ENCODE results near the gene C9orf43.
"Not testable (repeated sequence)": the region's sequence is repeated elsewhere in the genome, so short reads cannot be mapped to it uniquely, and the experiment has no call there.

C9orf43 gene, protein sequence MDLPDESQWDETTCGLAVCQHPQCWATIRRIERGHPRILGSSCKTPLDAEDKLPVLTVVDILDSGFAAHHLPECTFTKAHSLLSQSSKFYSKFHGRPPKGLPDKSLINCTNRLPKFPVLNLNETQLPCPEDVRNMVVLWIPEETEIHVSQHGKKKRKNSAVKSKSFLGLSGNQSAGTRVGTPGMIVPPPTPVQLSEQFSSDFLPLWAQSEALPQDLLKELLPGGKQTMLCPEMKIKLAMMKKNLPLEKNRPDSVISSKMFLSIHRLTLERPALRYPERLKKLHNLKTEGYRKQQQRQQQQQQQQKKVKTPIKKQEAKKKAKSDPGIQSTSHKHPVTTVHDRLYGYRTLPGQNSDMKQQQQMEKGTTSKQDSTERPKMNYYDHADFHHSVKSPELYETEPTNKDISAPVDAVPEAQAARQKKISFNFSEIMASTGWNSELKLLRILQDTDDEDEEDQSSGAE

DNA sequence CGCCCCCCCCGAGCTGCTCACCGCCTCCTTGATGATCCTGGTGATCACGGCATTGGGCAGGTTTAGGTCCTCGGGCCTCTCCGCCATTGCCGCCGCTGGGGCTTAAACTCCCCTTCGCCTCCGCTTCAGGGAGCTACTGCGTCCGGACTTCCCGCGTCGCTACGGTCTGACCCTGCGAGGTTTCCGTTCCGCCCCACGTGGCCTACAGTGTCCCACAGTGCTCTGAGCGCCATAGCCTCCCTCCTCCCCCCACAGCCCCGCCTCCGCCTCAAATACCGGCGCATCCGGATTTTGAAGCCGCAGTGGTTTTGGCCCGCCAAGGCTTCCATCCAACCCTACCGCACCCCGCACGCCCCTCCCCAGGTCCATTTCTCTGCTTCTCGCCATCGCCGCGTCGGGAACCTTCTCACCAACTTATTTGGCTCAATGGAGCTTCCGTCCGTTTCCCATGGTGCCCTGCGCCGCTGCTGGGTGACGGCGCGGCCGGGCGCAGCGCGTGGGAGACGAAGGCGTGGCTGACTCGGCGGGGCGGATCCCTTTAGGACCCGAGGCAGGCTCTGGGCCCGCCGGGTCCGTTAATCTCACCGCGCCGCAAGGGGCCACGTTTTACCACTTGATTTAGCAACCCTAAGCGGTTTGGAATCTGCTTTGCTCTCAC is at the start of gene C9orf43, which contains the start of gene POLE3:
TSS of gene C9orf43 (plus strand) at position 541 of the 658 bp plus-strand sequence. CDS start 2,747 bp downstream, outside the sequence.
TSS of gene POLE3 (minus strand) at position 469 of the 658 bp plus-strand sequence. CDS start at position 87, 382 bp downstream.
- DNase-seq (ENCODE audit: low read depth, low spot score) = peak; percentile 88

DNA sequence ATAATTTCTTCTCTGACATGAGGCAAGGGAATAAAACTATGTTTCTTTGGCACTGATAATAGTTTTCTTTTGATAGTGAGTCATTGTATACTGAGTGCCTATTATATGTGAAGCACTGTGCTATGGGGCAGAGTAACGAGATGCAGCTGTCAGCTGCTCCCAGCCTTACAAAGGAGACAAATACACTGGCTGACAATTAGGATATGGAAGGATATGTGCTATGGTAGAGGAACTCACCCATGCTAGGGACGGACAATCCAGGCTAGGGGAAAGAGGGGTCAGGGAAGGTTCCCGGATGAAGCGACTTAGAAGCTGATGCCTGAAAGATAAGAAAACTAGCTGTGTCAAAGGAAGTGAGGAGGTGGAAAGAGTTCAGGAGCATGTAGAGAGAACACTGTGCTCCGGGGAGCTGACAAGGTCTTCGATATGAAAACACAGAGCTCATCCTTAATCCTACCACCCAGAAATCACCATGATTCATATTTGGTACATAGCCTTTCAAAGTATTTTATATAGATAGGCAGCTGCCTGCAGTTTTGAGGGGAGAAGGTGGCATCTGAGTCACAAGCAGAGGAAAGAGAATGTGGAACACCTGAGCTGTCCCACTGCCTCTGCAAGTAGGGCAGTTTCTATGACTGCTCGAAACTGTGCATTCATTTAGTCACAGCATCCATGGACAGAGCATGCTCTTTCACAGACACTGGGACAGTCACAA is 49.1 kb upstream of the C9orf43 start:
- no peak for DNase-seq (ENCODE audit: low read depth, low spot score)

DNA sequence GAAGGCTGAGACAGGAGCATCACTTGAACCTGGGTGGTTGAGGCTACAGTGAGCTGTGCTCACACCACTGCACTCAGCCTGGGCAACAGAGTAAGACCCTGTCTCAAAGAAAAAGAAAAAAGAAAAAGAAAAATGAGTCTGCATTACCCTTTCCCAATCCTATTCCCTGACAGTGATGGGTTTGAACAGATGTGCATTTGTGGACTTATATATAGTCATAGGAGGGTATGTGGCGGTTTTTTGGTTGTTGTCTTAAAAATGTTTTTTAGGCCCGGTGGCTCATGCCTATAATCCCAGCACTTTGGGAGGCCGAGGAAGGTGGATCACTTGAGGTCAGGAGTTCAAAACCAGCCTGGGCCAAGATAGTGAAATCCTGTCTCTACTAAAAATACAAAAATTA is 47.2 kb upstream of the C9orf43 start:
- DNase-seq (ENCODE audit: low read depth, low spot score) = no peak

DNA sequence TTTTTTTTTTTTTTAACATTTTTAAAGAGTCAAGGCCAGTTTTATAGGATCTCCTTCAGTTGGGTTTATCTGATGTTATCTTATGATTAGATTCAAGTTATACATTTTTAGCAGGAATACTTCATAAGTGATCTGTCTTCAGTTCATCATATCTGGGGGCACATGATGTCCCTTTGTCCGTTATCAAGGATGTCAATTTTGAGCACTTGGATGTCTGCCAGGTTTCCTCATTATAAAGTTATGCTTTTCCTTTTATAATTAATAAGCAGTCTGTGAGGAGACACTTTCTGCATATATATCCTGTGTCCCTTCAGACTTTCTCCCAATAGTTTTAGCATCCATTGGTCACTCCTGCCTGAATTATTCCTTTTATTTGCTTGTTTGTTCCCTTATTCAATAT is 45.6 kb upstream of the C9orf43 start:
- no peak for DNase-seq (ENCODE audit: low read depth, low spot score)

DNA sequence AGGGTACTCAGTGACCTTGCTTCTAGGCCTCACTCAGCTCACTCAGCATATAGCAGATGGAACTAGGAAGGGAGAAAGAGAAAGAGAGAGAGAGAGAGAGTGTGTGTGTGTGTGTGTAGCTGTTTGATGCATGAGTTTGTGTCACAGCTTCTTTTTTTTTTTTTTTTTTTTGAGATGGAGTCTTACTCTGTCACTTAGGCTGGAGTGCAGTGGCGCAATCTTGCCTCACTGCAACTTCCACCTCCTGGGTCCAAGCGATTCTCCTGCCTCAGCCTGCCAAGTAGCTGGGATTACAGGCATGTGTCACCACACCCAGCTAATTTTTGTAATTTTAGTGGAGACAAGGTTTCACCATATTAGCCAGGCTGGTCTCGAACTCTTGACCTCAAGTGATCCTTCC is 44.9 kb upstream of the C9orf43 start:
- DNase-seq (ENCODE audit: low read depth, low spot score) = not testable (repeated sequence)

DNA sequence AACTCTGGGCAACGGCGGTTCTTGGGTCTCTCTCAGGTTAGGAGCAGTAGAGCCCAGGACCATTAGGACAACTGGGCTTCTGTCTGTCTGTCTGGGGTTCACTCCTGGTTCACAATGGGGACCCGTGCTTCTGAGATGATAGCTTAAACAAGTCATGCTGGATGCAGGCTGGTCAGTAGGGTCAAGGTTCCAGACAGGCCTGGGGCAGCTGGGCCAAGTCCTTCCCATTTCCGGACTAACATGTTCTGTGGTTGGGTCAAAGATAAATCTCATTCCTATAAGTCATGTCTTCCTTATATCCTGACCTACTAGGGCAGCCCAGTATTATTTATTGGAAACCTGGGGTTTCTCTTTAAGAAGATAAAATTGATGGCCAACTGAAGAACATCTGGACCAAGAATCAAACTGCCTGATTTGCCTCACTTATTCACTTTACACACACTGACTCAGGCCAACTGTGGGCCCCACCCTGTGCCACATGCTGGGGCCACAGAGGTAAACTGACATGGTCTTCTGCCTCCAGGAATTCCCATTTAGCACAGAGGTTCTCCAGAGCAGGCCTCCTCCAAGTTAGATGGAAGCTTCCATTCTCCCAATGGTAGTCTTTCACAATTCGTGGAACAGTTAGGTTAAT is 42.1 kb upstream of the C9orf43 start:
- no peak for DNase-seq (ENCODE audit: low read depth, low spot score)

DNA sequence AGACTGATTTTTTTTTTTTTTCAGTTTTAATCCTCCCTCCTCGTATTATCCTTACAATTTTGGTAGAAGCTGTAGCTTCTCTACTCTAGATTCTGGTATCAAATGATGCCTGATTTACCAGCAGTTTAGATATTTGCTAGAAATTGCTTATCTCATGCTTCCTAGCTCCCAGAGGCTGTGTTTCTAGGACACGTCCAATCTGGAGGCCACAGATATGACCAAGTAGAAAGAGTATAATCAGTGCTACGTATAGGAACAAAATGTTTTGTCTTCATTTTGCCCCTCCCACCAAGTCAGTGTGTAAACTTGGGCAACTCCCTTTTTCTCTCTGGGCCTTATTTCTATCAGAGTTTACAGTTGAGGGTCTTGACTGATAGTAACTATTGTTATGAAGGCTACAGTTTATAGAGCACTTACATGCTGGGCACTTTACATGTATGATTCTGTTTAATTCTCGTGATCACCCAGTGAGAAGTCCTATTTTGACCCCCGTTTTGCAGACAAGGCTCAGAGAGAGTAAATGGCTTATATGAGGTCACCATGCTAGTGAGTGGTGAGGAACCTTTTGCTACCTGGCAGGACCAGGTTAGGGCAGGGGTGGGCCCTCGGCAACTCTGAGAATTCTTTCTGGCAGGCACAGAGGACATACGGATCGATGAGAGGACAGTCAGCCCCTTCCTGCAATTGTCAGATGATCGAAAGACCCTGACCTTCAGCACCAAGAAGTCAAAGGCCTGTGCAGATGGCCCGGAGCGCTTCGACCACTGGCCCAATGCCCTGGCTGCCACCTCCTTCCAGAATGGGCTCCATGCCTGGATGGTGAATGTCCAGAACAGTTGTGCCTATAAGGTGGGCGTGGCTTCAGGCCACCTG is 41.3 kb upstream of the C9orf43 start:
- DNase-seq (ENCODE audit: low read depth, low spot score) = no peak

DNA sequence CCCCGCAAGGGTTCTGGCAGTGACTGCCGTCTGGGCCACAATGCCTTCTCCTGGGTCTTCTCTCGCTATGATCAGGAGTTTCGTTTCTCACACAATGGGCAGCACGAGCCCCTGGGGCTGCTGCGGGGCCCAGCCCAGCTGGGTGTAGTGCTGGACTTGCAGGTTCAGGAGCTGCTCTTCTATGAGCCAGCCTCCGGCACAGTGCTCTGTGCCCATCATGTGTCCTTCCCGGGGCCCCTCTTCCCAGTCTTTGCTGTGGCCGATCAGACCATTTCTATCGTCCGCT is 40.7 kb upstream of the C9orf43 start:
- DNase-seq (ENCODE audit: low read depth, low spot score) = no peak

DNA sequence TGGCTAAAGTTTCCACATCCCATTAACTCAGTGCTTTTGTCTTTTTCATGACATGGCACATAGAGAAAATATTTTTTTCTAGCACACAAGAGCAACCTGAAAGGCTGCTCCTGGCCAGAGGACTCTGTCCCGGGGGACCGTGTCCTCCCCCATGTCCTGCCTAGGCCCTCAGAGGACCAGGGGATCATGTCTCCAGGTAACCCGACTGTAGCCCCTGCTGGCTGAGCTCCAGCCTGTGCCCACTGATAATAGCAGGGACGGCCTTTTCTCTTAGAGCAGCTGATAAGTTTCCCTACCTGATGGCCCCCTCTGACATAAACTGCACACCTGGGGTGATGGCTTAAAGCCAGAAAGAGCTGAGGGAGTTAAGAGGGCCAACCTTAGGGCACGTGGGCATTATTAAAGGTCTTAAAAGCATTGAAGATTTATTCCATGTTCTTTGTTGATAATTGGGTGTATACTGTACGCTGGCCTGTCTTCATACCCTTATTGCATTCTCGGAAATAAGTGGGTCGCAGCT is 39.7 kb upstream of the C9orf43 start:
- no peak for DNase-seq (ENCODE audit: low read depth, low spot score)

DNA sequence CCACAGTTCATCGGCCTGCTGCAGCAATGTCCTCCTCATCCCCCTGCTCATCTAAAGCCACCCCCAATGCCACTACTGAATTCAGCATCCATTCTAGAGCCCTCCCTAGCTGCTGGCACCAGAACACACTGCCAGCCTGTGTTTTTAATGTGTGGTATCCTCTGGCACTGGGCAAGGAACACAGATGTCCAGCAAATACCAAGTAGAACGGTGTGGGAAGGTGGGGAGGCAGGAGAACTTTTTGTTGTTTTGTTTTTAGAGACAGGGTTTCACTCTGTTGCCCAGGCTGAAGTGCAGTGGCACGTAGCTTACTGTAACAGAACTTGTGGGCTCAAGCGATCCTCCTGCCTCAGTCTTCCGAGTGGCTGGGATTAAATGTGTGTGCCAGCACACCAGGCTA is 38.5 kb upstream of the C9orf43 start:
- no peak for DNase-seq (ENCODE audit: low read depth, low spot score)

DNA sequence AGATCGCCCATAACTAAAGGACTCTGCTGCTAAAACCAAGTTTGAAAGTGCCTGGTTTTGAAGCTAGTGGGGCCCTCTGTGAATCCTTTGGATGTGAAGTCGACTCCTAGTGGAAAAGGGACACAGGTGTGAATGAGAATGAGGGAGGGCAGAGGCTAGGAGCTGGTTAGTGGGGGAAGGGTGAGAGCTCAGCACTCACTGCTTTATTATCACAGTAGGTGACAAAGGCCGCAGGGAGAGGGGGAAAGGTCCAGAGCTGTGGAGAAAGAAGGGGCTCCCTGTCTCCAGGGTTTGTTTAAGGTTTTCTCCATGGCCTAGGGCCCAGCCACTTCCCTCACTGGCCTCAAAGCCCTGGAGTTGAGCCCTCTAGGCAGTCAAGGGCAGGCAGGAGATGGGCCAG is 37.3 kb upstream of the C9orf43 start:
- DNase-seq (ENCODE audit: low read depth, low spot score) = no peak

DNA sequence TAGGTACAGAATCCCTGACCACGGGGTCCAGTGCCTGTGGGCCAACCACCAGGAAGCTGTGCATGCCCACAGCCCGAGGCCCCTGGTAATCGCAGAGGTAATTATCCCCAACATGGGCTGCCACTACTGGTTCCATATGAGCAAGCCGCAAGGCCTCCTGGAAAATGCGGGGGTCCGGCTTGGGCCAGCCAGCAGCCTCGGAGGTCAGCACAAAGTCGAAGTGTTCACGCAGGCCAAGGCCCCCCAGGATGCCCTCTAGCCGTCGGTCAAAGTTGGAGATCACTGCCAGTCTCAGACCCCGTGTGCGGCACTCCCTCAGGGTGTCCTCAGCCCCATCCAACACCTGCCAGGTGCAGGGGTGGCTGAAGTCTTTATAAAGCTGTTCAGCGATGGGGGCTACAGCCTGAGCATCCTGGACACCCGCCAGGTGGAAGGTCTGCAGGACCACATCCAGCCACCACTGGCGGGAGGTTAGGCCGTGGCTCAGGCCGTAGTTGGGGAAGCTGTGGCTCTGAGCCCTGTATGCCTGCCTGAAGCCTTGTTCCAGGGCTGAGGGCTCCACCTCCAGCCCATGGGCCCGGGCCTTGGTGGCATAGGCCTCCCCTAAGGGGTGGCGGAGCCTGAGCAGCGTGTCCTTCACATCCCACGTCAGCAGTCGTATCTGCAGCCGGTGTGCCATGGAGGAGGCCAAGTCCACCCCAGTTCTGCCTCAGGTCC is 36.7 kb upstream of the C9orf43 start:
- no peak for DNase-seq (ENCODE audit: low read depth, low spot score)

DNA sequence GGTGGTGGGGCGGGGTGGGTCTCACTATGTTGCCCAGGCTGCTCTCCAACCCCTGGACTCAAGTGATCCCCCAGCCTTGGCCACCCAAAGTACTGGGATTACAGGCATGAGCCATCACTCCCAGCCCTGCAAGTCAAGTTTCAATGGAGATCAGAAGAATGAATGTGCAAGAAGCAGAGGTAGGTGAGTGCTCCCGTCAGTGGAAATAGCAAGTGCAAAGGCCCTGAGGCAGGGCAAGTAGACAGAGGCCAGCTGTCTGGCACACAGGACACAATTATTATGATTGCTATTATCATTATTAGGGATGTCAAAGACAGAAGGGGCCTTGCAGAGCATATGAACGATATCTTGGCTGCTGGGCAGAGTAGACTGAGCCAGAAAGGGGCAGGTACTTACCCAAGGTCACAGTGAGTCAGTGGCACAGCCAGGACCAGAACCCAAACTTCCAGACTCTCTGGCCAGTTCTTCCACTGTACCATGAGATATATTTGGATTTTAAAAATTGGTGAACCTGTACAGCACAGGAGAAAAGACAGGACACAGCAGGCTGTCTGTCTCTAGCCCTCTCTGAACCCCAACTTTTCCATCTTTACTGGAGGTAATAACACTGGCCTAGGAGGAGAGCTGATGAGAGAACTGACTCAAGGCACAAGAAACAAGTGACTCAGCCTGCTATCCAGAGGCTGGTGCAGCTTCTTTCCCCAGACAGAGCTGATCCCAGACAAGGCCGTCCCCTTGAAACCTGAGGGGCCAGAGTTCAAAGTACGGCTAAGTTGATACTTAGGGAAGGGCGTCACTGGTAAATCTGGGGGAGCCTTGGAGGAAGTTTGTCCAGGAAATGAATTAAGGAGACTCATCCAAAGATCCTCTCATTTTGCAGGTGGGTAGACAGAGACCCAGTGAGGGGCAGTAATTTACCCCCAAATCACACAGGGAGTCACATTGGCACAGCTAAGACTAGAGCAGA is 35.2 kb upstream of the C9orf43 start:
- DNase-seq (ENCODE audit: low read depth, low spot score) = no peak

DNA sequence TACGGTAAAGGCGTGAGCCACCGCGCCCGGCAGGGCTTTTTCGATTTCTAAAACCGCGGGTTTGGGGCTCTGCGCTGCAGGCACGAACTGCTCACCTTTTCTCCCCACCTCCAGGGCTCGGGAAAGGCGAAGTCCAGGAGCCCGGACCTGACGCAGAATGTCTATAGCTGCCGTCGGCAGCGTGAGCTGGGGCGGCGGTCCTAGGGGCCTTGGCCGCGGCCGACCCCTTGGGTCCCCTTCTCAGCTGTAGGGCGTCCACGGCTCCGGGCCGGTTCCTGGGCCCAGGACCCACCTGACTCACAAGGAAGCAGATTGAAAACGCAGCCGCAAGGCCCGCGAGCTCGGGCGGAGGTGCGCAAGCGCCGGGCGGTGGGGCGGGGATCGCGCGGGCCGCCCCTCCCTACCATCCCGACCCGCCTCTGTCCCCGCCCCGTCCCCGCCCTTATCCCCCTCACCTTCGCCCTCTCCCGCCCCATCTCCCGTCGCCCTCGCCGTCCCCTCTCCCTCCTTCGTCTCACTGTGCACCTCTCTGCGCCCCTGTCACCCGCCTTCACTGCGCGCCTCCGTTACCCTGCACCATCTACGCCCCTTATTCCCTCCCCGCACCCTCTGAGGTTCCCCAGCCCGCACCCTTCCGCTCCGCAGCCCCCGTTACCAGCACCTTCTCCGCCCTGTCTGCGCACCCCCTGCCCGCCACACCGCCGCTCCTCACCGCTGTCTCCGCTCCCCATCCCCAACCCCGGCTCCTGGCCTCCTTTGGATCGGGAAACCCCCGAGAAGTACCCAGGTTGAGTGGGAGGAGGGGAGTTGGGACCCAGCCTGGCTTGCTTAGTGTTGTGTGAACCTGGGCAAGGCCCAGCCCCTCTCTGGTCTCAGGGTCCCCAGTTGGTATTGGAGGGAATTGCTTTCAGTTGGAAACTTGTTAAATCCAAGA is 33.6 kb upstream of the C9orf43 start, which contains the start of gene HDHD3:
TSS of gene HDHD3 (minus strand) at position 353 of the 934 bp plus-strand sequence. CDS start 2,632 bp downstream, outside the sequence.
- DNase-seq (ENCODE audit: low read depth, low spot score) = peak; percentile 48

DNA sequence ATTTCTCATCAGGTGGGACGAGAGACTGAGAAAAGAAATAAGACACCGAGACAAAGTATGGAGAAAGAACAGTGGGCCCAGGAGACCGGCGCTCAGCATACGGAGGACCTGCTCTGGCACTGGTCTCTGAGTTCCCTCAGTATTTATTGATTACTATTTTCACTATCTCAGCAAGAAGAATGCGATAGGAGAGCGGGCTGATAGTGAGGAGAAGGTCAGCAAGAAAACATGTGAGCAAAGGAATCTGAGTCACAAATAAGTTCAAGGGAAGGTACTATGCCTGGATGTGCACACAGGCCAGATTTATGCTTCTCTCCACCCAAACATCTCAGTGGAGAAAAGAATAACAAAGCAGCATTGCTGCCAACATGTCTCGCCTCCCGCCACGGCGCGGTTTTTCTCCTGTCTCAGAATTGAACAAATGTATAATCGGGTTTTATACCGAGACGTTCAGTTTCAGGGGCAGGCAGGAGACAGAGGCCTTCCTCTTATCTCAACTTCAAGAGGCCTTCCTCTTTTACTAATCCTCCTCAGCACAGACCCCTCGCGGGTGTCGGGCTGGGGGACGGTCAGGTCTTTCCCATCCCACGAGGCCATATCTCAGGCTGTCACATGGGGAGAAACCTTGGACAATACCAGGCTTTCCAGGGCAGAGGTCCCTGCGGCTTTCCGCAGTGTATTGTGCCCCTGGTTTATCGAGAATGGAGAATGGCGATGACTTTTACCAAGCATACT is 31.3 kb upstream of the C9orf43 start:
- not testable (repeated sequence) for DNase-seq (ENCODE audit: low read depth, low spot score)

DNA sequence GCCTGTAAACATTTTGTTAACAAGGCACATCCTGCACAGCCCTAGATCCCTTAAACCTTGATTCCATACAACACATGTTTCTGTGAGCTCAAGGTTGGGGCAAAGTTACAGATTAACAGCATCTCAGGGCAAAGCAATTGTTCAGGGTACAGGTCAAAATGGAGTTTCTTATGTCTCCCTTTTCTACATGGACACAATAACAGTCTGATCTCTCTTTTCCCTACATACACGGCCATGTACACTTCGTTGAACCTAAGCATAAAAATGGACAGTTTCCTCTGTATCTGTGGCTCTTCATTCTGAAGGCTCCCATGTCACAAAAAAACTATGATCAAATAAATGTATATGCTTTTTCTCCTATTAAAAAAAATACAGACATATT is 30.7 kb upstream of the C9orf43 start:
- not testable (repeated sequence) for DNase-seq (ENCODE audit: low read depth, low spot score)

DNA sequence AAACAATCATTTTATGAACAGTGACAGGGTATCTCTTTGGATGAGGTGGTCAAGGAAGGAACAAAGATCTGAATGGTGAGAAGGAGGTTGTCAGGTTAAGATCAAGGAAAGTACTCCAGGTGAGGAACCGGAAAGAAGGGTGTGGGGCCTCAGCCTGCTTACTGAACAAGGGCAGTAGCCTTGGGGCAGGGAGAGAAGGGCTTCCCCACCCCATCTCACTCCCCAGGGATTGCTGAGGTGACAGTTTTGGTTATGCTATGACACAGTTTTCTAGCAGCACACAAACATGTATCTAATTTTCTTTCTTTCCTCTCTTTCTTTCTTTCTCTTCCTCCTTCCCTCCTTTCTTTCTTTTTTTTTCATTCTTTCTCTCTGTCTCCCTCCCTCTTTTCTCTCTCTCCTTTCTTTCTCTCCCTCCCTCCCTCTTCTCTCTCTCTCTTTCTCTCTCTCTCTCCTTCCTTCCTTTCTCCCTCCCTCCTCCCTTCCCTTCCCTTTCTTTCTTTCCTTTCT is 29.6 kb upstream of the C9orf43 start:
- no peak for DNase-seq (ENCODE audit: low read depth, low spot score)
